Spinal cord (tissue), 10 donors: ENCODE measurements around the gene NCK2. TPM values are rescaled to one million over a fixed set of nuclear protein-coding genes. Genes with fewer than 3 reads are reported as not detected.

ENCODE experiments used
- DNase-seq, 6 donors: peaks; one replicate each; pipeline versions ENCODE4 v3.0.0 to v3.0.0-alpha.2; 2013 to 2015; ENCODE audit warnings: low spot score in 6 of 6, low read depth in 4 of 6
- H3K27ac ChIP-seq: one replicate; pipeline ENCODE4 v1.5.1; 2013; ENCODE audit warnings: low read depth, low read length, control low read depth
- H3K27me3 ChIP-seq: one replicate; pipeline ENCODE4 v1.6.1; 2013; ENCODE audit warnings: low read length; ENCODE audit not compliant: control insufficient read depth, insufficient read depth
- H3K36me3 ChIP-seq: one replicate; pipeline ENCODE4 v1.6.1; 2013; ENCODE audit warnings: low read length; ENCODE audit not compliant: control insufficient read depth, insufficient read depth
- H3K4me1 ChIP-seq: one replicate; pipeline ENCODE4 v1.6.1; 2013; ENCODE audit warnings: low read length; ENCODE audit not compliant: control insufficient read depth, insufficient read depth
- H3K4me3 ChIP-seq: one replicate; pipeline ENCODE4 v1.5.1; 2013; ENCODE audit warnings: low read depth, low read length, control low read depth
- H3K9me3 ChIP-seq: one replicate; pipeline ENCODE4 v1.6.1; 2013; ENCODE audit warnings: low read length; ENCODE audit not compliant: control insufficient read depth, insufficient read depth
- WGBS: methylation state at CpG from one replicate; pipeline ENCODE4 v1.1.5; 2013; ENCODE audit warnings: missing lambda C conversion rate; ENCODE audit not compliant: insufficient coverage; 5-methylcytosine and 5-hydroxymethylcytosine counted together
- long read RNA-seq, 4 donors: transcript quantifications; one replicate each; lab custom pipeline, GENCODE V29; 2026
- polyA plus RNA-seq, 2 donors: library from polyadenylated mRNA; unstranded; fragments of 120-200 nt; gene quantifications; one replicate each; pipeline ENCODE4 v1.2.1, GENCODE V29; 2013; ENCODE audit not compliant: insufficient read length in 2 of 2
- total RNA-seq, 2 donors: library from RNA; depleted of rRNA in 1 of 2; stranded (reverse); fragments of 120-200 nt in 1 of 2; fragments of >200 nt in 1 of 2; gene quantifications; one replicate each; pipeline versions ENCODE4 v1.2.3 to v1.2.4, GENCODE V29; 2013 to 2014
- donor health status: healthy.

The NCK2 gene
- 10 to 100 TPM; 22.7 to 40.9 TPM for total RNA-seq
- polyA plus RNA-seq: 10 to 100 TPM; 61.0 to 62.5 TPM
- long read RNA-seq, donor 1, transcript NCK2-201 (5 exons, 2,683 nt): major isoform, 15 of 18 reads
- long read RNA-seq, donor 1, partial matches to known transcripts: 0 of 18 reads
- long read RNA-seq, donor 1, other reads (novel, unspliced or antisense): 0 of 18 reads
- long read RNA-seq, donor 2, partial matches to known transcripts: 5 of 7 reads
- long read RNA-seq, donor 2, other reads (novel, unspliced or antisense): 0 of 7 reads
- long read RNA-seq, donor 3, partial matches to known transcripts: 5 of 12 reads
- long read RNA-seq, donor 3, other reads (novel, unspliced or antisense): 0 of 12 reads
- long read RNA-seq, donor 4, transcript NCK2-201 (5 exons, 2,683 nt): major isoform, 12 of 70 reads
- long read RNA-seq, donor 4, partial matches to known transcripts: 55 of 70 reads
- long read RNA-seq, donor 4, other reads (novel, unspliced or antisense): 0 of 70 reads

GRCh38 chr2:105744909-105745853, at the start of gene NCK2:
Gene NCK2, plus strand, starts transcription at chr2:105744912. Its CDS starts 110,152 bp downstream, at chr2:105855064.
- no peaks in the 10 kb centered on the region for H3K27me3 ChIP-seq
- H3K36me3 ChIP-seq: no peaks in the 10 kb centered on the region
- under 1% methylated on average over 118 of the region's 119 CpGs for WGBS
- H3K4me3 ChIP-seq: peak within 1 kb of the TSS; percentile 64
- H3K4me1 ChIP-seq: peaks cover 21% of the 10 kb centered on the region
- DNase-seq: peak in 4 of 6 donors; percentile 19 to 77 (median 54)
- H3K9me3 ChIP-seq: no peaks in the 10 kb centered on the region
- H3K27ac ChIP-seq: peak within 1 kb of the TSS; percentile 42

GRCh38 chr2:105697781-105698449, 46.8 kb upstream of the NCK2 start:
- Histone ChIP-seq H3K27ac (no peak overlapping the region), H3K27me3 (no peaks in the 10 kb centered on the region), H3K4me3 (no peak overlapping the region), H3K9me3 (no peaks in the 10 kb centered on the region), H3K36me3 (no peaks in the 10 kb centered on the region), H3K4me1 (peaks cover 9% of the 10 kb centered on the region)
- DNase-seq: peak in 2 of 6 donors; percentile 22 to 39
- 46% methylated on average over 6 of the region's 10 CpGs for WGBS

GRCh38 chr2:105698820-105699219, 45.9 kb upstream of the NCK2 start:
- Histone ChIP-seq H3K27ac (no peak overlapping the region), H3K36me3 (no peaks in the 10 kb centered on the region), H3K4me1 (peaks cover 9% of the 10 kb centered on the region), H3K9me3 (no peaks in the 10 kb centered on the region), H3K27me3 (no peaks in the 10 kb centered on the region), H3K4me3 (no peak overlapping the region)
- no peak for DNase-seq
- 81% methylated on average over 2 of the region's 2 CpGs for WGBS

GRCh38 chr2:105701042-105701441, 43.7 kb upstream of the NCK2 start:
- Histone ChIP-seq H3K27me3 (no peaks in the 10 kb centered on the region), H3K4me1 (peaks cover 9% of the 10 kb centered on the region), H3K27ac (no peak overlapping the region), H3K4me3 (no peak overlapping the region), H3K36me3 (no peaks in the 10 kb centered on the region), H3K9me3 (no peaks in the 10 kb centered on the region)
- DNase-seq: no peak
- 85% methylated on average over 2 of the region's 3 CpGs for WGBS

- Histone ChIP-seq H3K9me3 (no peaks in the 10 kb centered on the region), H3K4me1 (no peaks in the 10 kb centered on the region), H3K36me3 (no peaks in the 10 kb centered on the region), H3K4me3 (no peak overlapping the region), H3K27ac (no peak overlapping the region), H3K27me3 (peaks cover 2% of the 10 kb centered on the region)
- DNase-seq: no peak
Measured at GRCh38 chr2:105708697-105709096, 36.0 kb upstream of the NCK2 start.

- Histone ChIP-seq H3K27ac (no peak overlapping the region), H3K4me1 (no peaks in the 10 kb centered on the region), H3K9me3 (no peaks in the 10 kb centered on the region), H3K27me3 (peaks cover 2% of the 10 kb centered on the region), H3K4me3 (no peak overlapping the region), H3K36me3 (no peaks in the 10 kb centered on the region)
- DNase-seq: no peak
Measured at GRCh38 chr2:105711394-105711793, 33.3 kb upstream of the NCK2 start.

GRCh38 chr2:105712166-105712915, 32.4 kb upstream of the NCK2 start:
- 87% methylated on average over 3 of the region's 5 CpGs for WGBS
- no peaks in the 10 kb centered on the region for H3K9me3 ChIP-seq
- peaks cover 2% of the 10 kb centered on the region for H3K27me3 ChIP-seq

GRCh38 chr2:105712981-105713596, 31.6 kb upstream of the NCK2 start:
- 83% methylated on average over 5 of the region's 6 CpGs for WGBS

More at GRCh38 chr2:105712166-105712915, 32.4 kb upstream of the NCK2 start:
- no peak overlapping the region for H3K27ac ChIP-seq
- H3K4me3 ChIP-seq: no peak overlapping the region
- DNase-seq: no peak
- no peaks in the 10 kb centered on the region for H3K36me3 ChIP-seq
- no peaks in the 10 kb centered on the region for H3K4me1 ChIP-seq

More at GRCh38 chr2:105712981-105713596, 31.6 kb upstream of the NCK2 start:
- Histone ChIP-seq H3K27me3 (peaks cover 2% of the 10 kb centered on the region), H3K4me1 (no peaks in the 10 kb centered on the region), H3K27ac (no peak overlapping the region), H3K36me3 (no peaks in the 10 kb centered on the region), H3K4me3 (no peak overlapping the region), H3K9me3 (no peaks in the 10 kb centered on the region)
- DNase-seq: no peak
